ENCODE data around the gene ZNF513. TPM values are rescaled to one million over a fixed set of nuclear protein-coding genes. Genes with fewer than 3 reads are reported as not detected.

ZNF513 gene
- total RNA-seq, 3 donors from 2014 or later (not counting 1 experiment from before 2014, with no cell fraction given) = 24.2 to 28.1 (median 26.1) TPM

GRCh38 chr2:27420996-27421395 lies 40.5 kb upstream of the ZNF513 start:
- H3K4me3 Mint-ChIP-seq = no peak overlapping the region
- H3K36me3 Mint-ChIP-seq = no peaks in the 10 kb centered on the region
- no peak overlapping the region for H3K27ac ChIP-seq (ENCODE audit: low read length)
- no peak for TF ChIP-seq CTCF (IDR thresholded peaks at IDR 0.05)
- H3K9me3 ChIP-seq (ENCODE audit: control insufficient read depth, insufficient read depth, low read length) = no peaks in the 10 kb centered on the region
- no peaks in the 10 kb centered on the region for H3K4me1 ChIP-seq (ENCODE audit: control insufficient read depth, insufficient read depth, low read length)
- no peaks in the 10 kb centered on the region for H3K4me1 Mint-ChIP-seq
- no peak for ATAC-seq
- no peak overlapping the region for H3K27ac Mint-ChIP-seq
- H3K4me3 ChIP-seq (ENCODE audit: low read length) = no peak overlapping the region
- no peaks in the 10 kb centered on the region for H3K9me3 Mint-ChIP-seq
- intact Hi-C loops (cut with micrococcal nuclease) = no loop called here
- H3K27me3 Mint-ChIP-seq (ENCODE audit: low read depth in 2 of 2) = no peaks in the 10 kb centered on the region
- no peaks in the 10 kb centered on the region for H3K27me3 ChIP-seq (ENCODE audit: control insufficient read depth, insufficient read depth, low read length)
- no peaks in the 10 kb centered on the region for H3K36me3 ChIP-seq (ENCODE audit: control insufficient read depth, insufficient read depth, low read length)
- DNase-seq = no peak

- no peaks in the 10 kb centered on the region for H3K4me1 Mint-ChIP-seq
- no peaks in the 10 kb centered on the region for H3K36me3 Mint-ChIP-seq
- H3K9me3 Mint-ChIP-seq = no peaks in the 10 kb centered on the region
- no peaks in the 10 kb centered on the region for H3K9me3 ChIP-seq (ENCODE audit: control insufficient read depth, insufficient read depth, low read length)
- no peak for TF ChIP-seq CTCF (IDR thresholded peaks at IDR 0.05)
- 92% methylated on average over 6 of the region's 6 CpGs for WGBS (ENCODE audit: insufficient coverage)
- H3K36me3 ChIP-seq (ENCODE audit: control insufficient read depth, insufficient read depth, low read length) = no peaks in the 10 kb centered on the region
- no peak overlapping the region for H3K27ac ChIP-seq (ENCODE audit: low read length)
- H3K4me3 Mint-ChIP-seq = no peak overlapping the region
- DNase-seq (no peak), ATAC-seq (no peak)
- H3K4me3 ChIP-seq (ENCODE audit: low read length) = no peak overlapping the region
- intact Hi-C loops (cut with micrococcal nuclease) = no loop called here
- H3K4me1 ChIP-seq (ENCODE audit: control insufficient read depth, insufficient read depth, low read length) = no peaks in the 10 kb centered on the region
- H3K27me3 ChIP-seq (ENCODE audit: control insufficient read depth, insufficient read depth, low read length) = no peaks in the 10 kb centered on the region
- peaks cover 10 to 13% of the 10 kb centered on the region in 2 donors for H3K27me3 Mint-ChIP-seq (ENCODE audit: low read depth in 2 of 2)
- no peak overlapping the region for H3K27ac Mint-ChIP-seq
Measured at GRCh38 chr2:27416151-27416550, 35.6 kb upstream of the ZNF513 start.

- peak overlapping the region; percentile 26 for H3K4me3 Mint-ChIP-seq
- intact Hi-C loops (cut with micrococcal nuclease) = no loop called here
- TF ChIP-seq CTCF (IDR thresholded peaks at IDR 0.05) = no peak
- no peaks in the 10 kb centered on the region for H3K36me3 ChIP-seq (ENCODE audit: control insufficient read depth, insufficient read depth, low read length)
- DNase-seq (no peak), ATAC-seq (no peak)
- no peak overlapping the region for H3K4me3 ChIP-seq (ENCODE audit: low read length)
- no peaks in the 10 kb centered on the region for H3K9me3 ChIP-seq (ENCODE audit: control insufficient read depth, insufficient read depth, low read length)
- no peaks in the 10 kb centered on the region for H3K36me3 Mint-ChIP-seq
- H3K27me3 Mint-ChIP-seq (ENCODE audit: low read depth in 2 of 2) = peaks cover 10 to 13% of the 10 kb centered on the region in 2 donors
- no peaks in the 10 kb centered on the region for H3K9me3 Mint-ChIP-seq
- peaks cover 16 to 25% of the 10 kb centered on the region in 2 donors for H3K4me1 Mint-ChIP-seq
- H3K27ac ChIP-seq (ENCODE audit: low read length) = no peak overlapping the region
- H3K27ac Mint-ChIP-seq = no peak overlapping the region
- no peaks in the 10 kb centered on the region for H3K27me3 ChIP-seq (ENCODE audit: control insufficient read depth, insufficient read depth, low read length)
- 91% methylated on average over 6 of the region's 9 CpGs for WGBS (ENCODE audit: insufficient coverage)
- peaks cover 22% of the 10 kb centered on the region for H3K4me1 ChIP-seq (ENCODE audit: control insufficient read depth, insufficient read depth, low read length)
Measured at GRCh38 chr2:27412419-27413152, 32.1 kb upstream of the ZNF513 start.
